GM19438 (cell line): ENCODE data around the gene BCL2L15.

Experiments used
- ATAC-seq: cut with Tn5 transposase; IDR thresholded peaks from one replicate; pipeline ENCODE4 v1.9.1; 2021; ENCODE audit warnings: low read depth; ENCODE audit not compliant: unreplicated experiment

The BCL2L15 gene

GRCh38 chr1:113887402-113888175, at the start of gene BCL2L15:
Gene BCL2L15, minus strand, starts transcription at chr1:113887581. Its CDS starts 206 bp downstream, at chr1:113887375.
- no peak for ATAC-seq

GRCh38 chr1:113937146-113937545, 49.8 kb upstream of the BCL2L15 start:
- ATAC-seq, result no peak

GRCh38 chr1:113935970-113936369, 48.6 kb upstream of the BCL2L15 start:
- no peak for ATAC-seq

- ATAC-seq, result no peak
These were observed 47.8 kb upstream of the BCL2L15 start for GRCh38 chr1:113935176-113935575.

GRCh38 chr1:113934511-113935055, 47.2 kb upstream of the BCL2L15 start:
- ATAC-seq, result no peak

- ATAC-seq, result no peak
These were observed 46.6 kb upstream of the BCL2L15 start for GRCh38 chr1:113934006-113934405.

GRCh38 chr1:113931451-113931851, 44.1 kb upstream of the BCL2L15 start:
- ATAC-seq, result no peak

GRCh38 chr1:113930499-113931161, 43.2 kb upstream of the BCL2L15 start:
- peak; percentile 25 for ATAC-seq

GRCh38 chr1:113929750-113930498, 42.5 kb upstream of the BCL2L15 start:
- ATAC-seq, result peak; percentile 44

GRCh38 chr1:113928941-113929749, 41.8 kb upstream of the BCL2L15 start, which contains the start of gene HIPK1:
Gene HIPK1, plus strand, starts transcription at chr1:113929324.
- ATAC-seq, result peak; percentile 54

GRCh38 chr1:113928187-113928930, 41.0 kb upstream of the BCL2L15 start:
- peak; percentile 30 for ATAC-seq

GRCh38 chr1:113924473-113924872, 37.1 kb upstream of the BCL2L15 start:
- ATAC-seq, result no peak

GRCh38 chr1:113922957-113923356, 35.6 kb upstream of the BCL2L15 start:
- no peak for ATAC-seq

- no peak for ATAC-seq
These were observed 30.9 kb upstream of the BCL2L15 start for GRCh38 chr1:113918243-113918642.

- no peak for ATAC-seq
These were observed 30.2 kb upstream of the BCL2L15 start for GRCh38 chr1:113917400-113918082.

- ATAC-seq, result no peak
These were observed 29.6 kb upstream of the BCL2L15 start for GRCh38 chr1:113916974-113917373.

- ATAC-seq, result no peak
These were observed 26.7 kb upstream of the BCL2L15 start for GRCh38 chr1:113913887-113914664.

GRCh38 chr1:113913312-113913668, 25.9 kb upstream of the BCL2L15 start:
- ATAC-seq, result no peak
